OCI-LY7 (cell line): ENCODE measurements around the gene HEPHL1. TPM values are rescaled to one million over a fixed set of nuclear protein-coding genes. Genes with fewer than 3 reads are reported as not detected.

Source experiments
- BruUV-seq: library from RNA; stranded (reverse); fragments of 400-500 nt; replicated peaks from 2 replicates; lab custom pipeline; 2021; lab: Mats Ljungman, UMichigan
- CTCF ChIA-PET: fragments of 300-600 bp; sonication (Branson Sonifier 250); formaldehyde crosslinking; loops from one replicate; lab custom pipeline; 2022; ENCODE audit warnings: antibody characterized with exemption; ENCODE audit not compliant: unreplicated experiment; lab: Charles Lee
- POLR2A ChIA-PET: fragments of 300-600 bp; sonication (Branson Sonifier 250); formaldehyde crosslinking; loops from one replicate; lab custom pipeline; 2022; ENCODE audit warnings: antibody characterized with exemption; lab: Charles Lee
- DNase-seq: peaks from one replicate; pipeline ENCODE4 v3.0.0-alpha.2; 2015; ENCODE audit warnings: low spot score
- H2AFZ ChIP-seq: fragments of 200-600 bp; sonication (generic), shearing (Covaris generic); 2 replicates; pipeline ENCODE4 v1.6.1; 2014; ENCODE audit warnings: mild to moderate bottlenecking, antibody characterized with exemption, low read length, moderate library complexity
- H3K27ac ChIP-seq: fragments of 200-600 bp; sonication (generic); 2 replicates; pipeline ENCODE4 v1.5.1; 2014; ENCODE audit warnings: mixed run types, low read depth, mild to moderate bottlenecking, moderate library complexity, low read length, inconsistent platforms; ENCODE audit not compliant: poor library complexity, severe bottlenecking
- H3K36me3 ChIP-seq: fragments of 200-600 bp; sonication (generic); 2 replicates; pipeline ENCODE4 v1.6.1; 2014; ENCODE audit warnings: mild to moderate bottlenecking, antibody characterized with exemption, low read length, moderate library complexity, mixed read lengths; ENCODE audit not compliant: insufficient read depth
- H3K4me1 ChIP-seq: fragments of 200-600 bp; sonication (generic); 2 replicates; pipeline ENCODE4 v1.5.1; 2014; ENCODE audit warnings: mild to moderate bottlenecking, low read length; ENCODE audit not compliant: insufficient read depth, poor library complexity, severe bottlenecking
- H3K4me2 ChIP-seq: fragments of 200-600 bp; sonication (generic); 2 replicates; pipeline ENCODE4 v1.6.1; 2014; ENCODE audit warnings: mild to moderate bottlenecking, low read length
- H3K4me3 ChIP-seq: fragments of 200-600 bp; sonication (generic); 2 replicates; pipeline ENCODE4 v1.5.1; 2014; ENCODE audit warnings: mild to moderate bottlenecking, low read depth, low read length; ENCODE audit not compliant: poor library complexity, severe bottlenecking
- H3K79me2 ChIP-seq: fragments of 200-600 bp; sonication (generic); 2 replicates; pipeline ENCODE4 v1.6.1; 2016; ENCODE audit warnings: low read depth, mild to moderate bottlenecking, low read length, moderate library complexity, mixed read lengths; ENCODE audit not compliant: insufficient read depth
- H3K9me2 ChIP-seq: fragments of 200-600 bp; sonication (generic); 2 replicates; pipeline ENCODE4 v1.6.1; 2016; ENCODE audit warnings: mild to moderate bottlenecking, low read length, mixed read lengths; ENCODE audit not compliant: insufficient read depth
- H3K9me3 ChIP-seq: fragments of 200-600 bp; sonication (generic); 2 replicates; pipeline ENCODE4 v1.6.1; 2014; ENCODE audit warnings: mild to moderate bottlenecking, mixed run types, low read length, mixed read lengths
- H4K20me1 ChIP-seq: fragments of 200-600 bp; sonication (generic); 2 replicates; pipeline ENCODE4 v1.6.1; 2014; ENCODE audit warnings: mild to moderate bottlenecking, antibody characterized with exemption, low read length, moderate library complexity, mixed read lengths; ENCODE audit not compliant: insufficient read depth
- CTCF ChIP-seq: fragments of 200-600 bp; sonication (generic); conservative IDR thresholded peaks from 2 replicates; pipeline ENCODE4 v1.5.1; 2014; ENCODE audit warnings: mild to moderate bottlenecking, antibody characterized with exemption, low read length, moderate library complexity, mixed read lengths
- EZH2phosphoT487 ChIP-seq: fragments of 200-600 bp; sonication (generic); IDR thresholded peaks from 2 replicates; pipeline ENCODE4 v1.6.1; 2018; ENCODE audit warnings: low read depth, borderline replicate concordance, mild to moderate bottlenecking, mixed run types, antibody characterized with exemption, low read length, moderate library complexity, mixed read lengths
- intact Hi-C: fragments of 100-400 bp; cut with micrococcal nuclease; formaldehyde crosslinking; loops from one replicate; pipeline ENCODE4 v1.10.0; 2022; ENCODE audit not compliant: unreplicated experiment
- total RNA-seq, 2 experiments: library from RNA; depleted of rRNA in 1 of 2; stranded (reverse); fragments of >200 nt in 1 of 2; shearing (Covaris generic) in 1 of 2; gene quantifications; 2 replicates each; pipeline ENCODE4 v1.2.3, GENCODE V29; 2014 to 2022

The HEPHL1 gene
- total RNA-seq, 2 experiments from 2014 or later: not detected

- no peak overlapping the region for H3K4me2 ChIP-seq
- no peak overlapping the region for H2AFZ ChIP-seq
- H3K4me3 ChIP-seq: no peak overlapping the region
- no peaks in the 10 kb centered on the region for H3K9me3 ChIP-seq
- ChIA-PET CTCF (no interaction called here), POLR2A (no interaction called here)
- H3K36me3 ChIP-seq: no peaks in the 10 kb centered on the region
- TF ChIP-seq CTCF (no peak), EZH2phosphoT487 (no peak)
- H3K4me1 ChIP-seq: no peaks in the 10 kb centered on the region
- intact Hi-C loops: no loop called here
- BruUV-seq: no TSS peak
- H3K9me2 ChIP-seq: no peaks in the 10 kb centered on the region
- DNase-seq: no peak
- no peak overlapping the region for H3K27ac ChIP-seq
- no peaks in the 10 kb centered on the region for H3K79me2 ChIP-seq
- H4K20me1 ChIP-seq: no peaks in the 10 kb centered on the region
These were observed 9.7 kb upstream of the HEPHL1 start for GRCh38 chr11:94011478-94011877.

GRCh38 chr11:94017446-94017845 is 3.7 kb upstream of the HEPHL1 start:
- Histone ChIP-seq H3K79me2 (no peaks in the 10 kb centered on the region), H3K9me3 (no peaks in the 10 kb centered on the region), H4K20me1 (no peaks in the 10 kb centered on the region), H3K9me2 (no peaks in the 10 kb centered on the region), H3K4me2 (no peak overlapping the region), H3K4me3 (no peak overlapping the region), H2AFZ (no peak overlapping the region), H3K4me1 (no peaks in the 10 kb centered on the region), H3K27ac (no peak overlapping the region), H3K36me3 (no peaks in the 10 kb centered on the region)
- POLR2A ChIA-PET: no interaction called here
- CTCF ChIA-PET: no interaction called here
- intact Hi-C loops: no loop called here
- no TSS peak for BruUV-seq
- DNase-seq: no peak
- no peak for TF ChIP-seq CTCF
- no peak for TF ChIP-seq EZH2phosphoT487

- BruUV-seq: no TSS peak
- Histone ChIP-seq H3K4me3 (no peak overlapping the region), H2AFZ (no peak overlapping the region), H3K36me3 (no peaks in the 10 kb centered on the region), H3K4me2 (no peak overlapping the region), H4K20me1 (no peaks in the 10 kb centered on the region), H3K4me1 (no peaks in the 10 kb centered on the region), H3K27ac (no peak overlapping the region), H3K9me2 (no peaks in the 10 kb centered on the region), H3K79me2 (no peaks in the 10 kb centered on the region), H3K9me3 (no peaks in the 10 kb centered on the region)
- no peak for DNase-seq
- ChIA-PET POLR2A (interaction anchor here (0.6 to 0.7 kb wide), 2 partner anchors 121 to 319 kb away, joined by 3 read pairs; no protein-coding TSS in a partner anchor), CTCF (no interaction called here)
- no peak for TF ChIP-seq EZH2phosphoT487
- TF ChIP-seq CTCF: no peak
- intact Hi-C loops: no loop called here
These were observed 2.4 kb upstream of the HEPHL1 start for GRCh38 chr11:94018721-94019120.
